ENCODE results near the gene SPATA20. TPM values are rescaled to one million over a fixed set of nuclear protein-coding genes. Genes with fewer than 3 reads are reported as not detected.

The SPATA20 gene
- total and polyA plus RNA-seq, 2 donors from 2014 or later, result 52.7 to 60.4 TPM

- DNase-seq (no peak), FAIRE-seq (no peak)
- peak overlapping the region; percentile 89 to 91 for H3K27ac ChIP-seq (ENCODE audit: low read depth in 2 of 2, low read length in 2 of 2)
These were observed 13.8 kb upstream of the SPATA20 start for GRCh38 chr17:50533185-50533584.

GRCh38 chr17:50533720-50534148, 13.2 kb upstream of the SPATA20 start:
- DNase-seq, result peak; percentile 79 to 86 (median 80)

More at GRCh38 chr17:50533185-50533584, 13.8 kb upstream of the SPATA20 start:
- Histone ChIP-seq H3K36me3 (ENCODE audit: control insufficient read depth in 2 of 3, insufficient read depth in 3 of 3, low read length in 3 of 3) (peaks cover 0 to 3% (median 0%) of the 10 kb centered on the region in 3 donors), H3K4me3 (ENCODE audit: low read length in 3 of 3) (peak overlapping the region; percentile 56 to 69 (median 65)), H3K9ac (ENCODE audit: low read length in 3 of 3) (peak overlapping the region; percentile 15 to 91 (median 65)), H3K27me3 (ENCODE audit: control insufficient read depth, insufficient read depth, low read length) (no peaks in the 10 kb centered on the region), H3K9me3 (ENCODE audit: control insufficient read depth in 2 of 3, insufficient read depth in 1 of 3, low read length in 3 of 3) (no peaks in the 10 kb centered on the region), H3K4me1 (ENCODE audit: control insufficient read depth in 2 of 3, insufficient read depth in 2 of 3, low read depth in 1 of 3, low read length in 3 of 3) (peaks cover 0 to 35% (median 9%) of the 10 kb centered on the region in 3 donors)
- intact Hi-C loops (cut with DNase I), result no loop called here
- no peak for TF ChIP-seq CTCF (IDR thresholded peaks at IDR 0.05; ENCODE audit: borderline replicate concordance, extremely low read depth, insufficient read depth)

GRCh38 chr17:50534222-50534978, 12.6 kb upstream of the SPATA20 start:
- Histone ChIP-seq H3K27ac (ENCODE audit: low read depth in 2 of 2, low read length in 2 of 2) (peak overlapping the region; percentile 89 to 91), H3K4me3 (ENCODE audit: low read length in 3 of 3) (peak overlapping the region in 2 of 3 donors; percentile 65 to 69), H3K9me3 (ENCODE audit: control insufficient read depth in 2 of 3, insufficient read depth in 1 of 3, low read length in 3 of 3) (no peaks in the 10 kb centered on the region), H3K9ac (ENCODE audit: low read length in 3 of 3) (peak overlapping the region in 2 of 3 donors; percentile 62 to 91), H3K4me1 (ENCODE audit: control insufficient read depth in 2 of 3, insufficient read depth in 2 of 3, low read depth in 1 of 3, low read length in 3 of 3) (peaks cover 0 to 43% (median 9%) of the 10 kb centered on the region in 3 donors), H3K27me3 (ENCODE audit: control insufficient read depth, insufficient read depth, low read length) (no peaks in the 10 kb centered on the region), H3K36me3 (ENCODE audit: control insufficient read depth in 2 of 3, insufficient read depth in 3 of 3, low read length in 3 of 3) (peaks cover 0 to 5% (median 2%) of the 10 kb centered on the region in 3 donors)
- TF ChIP-seq CTCF (IDR thresholded peaks at IDR 0.05; ENCODE audit: borderline replicate concordance, extremely low read depth, insufficient read depth), result peak; percentile 16
- intact Hi-C loops (cut with DNase I), result no loop called here
- DNase-seq, result peak; percentile 63 to 91 (median 81)
- FAIRE-seq, result no peak

More at GRCh38 chr17:50533720-50534148, 13.2 kb upstream of the SPATA20 start:
- no peaks in the 10 kb centered on the region for H3K9me3 ChIP-seq (ENCODE audit: control insufficient read depth in 2 of 3, insufficient read depth in 1 of 3, low read length in 3 of 3)
- no peak for FAIRE-seq
- TF ChIP-seq CTCF (IDR thresholded peaks at IDR 0.05; ENCODE audit: borderline replicate concordance, extremely low read depth, insufficient read depth), result no peak
- intact Hi-C loops (cut with DNase I), result no loop called here
- H3K4me1 ChIP-seq (ENCODE audit: control insufficient read depth in 2 of 3, insufficient read depth in 2 of 3, low read depth in 1 of 3, low read length in 3 of 3), result peaks cover 0 to 39% (median 9%) of the 10 kb centered on the region in 3 donors
- peaks cover 0 to 5% (median 0%) of the 10 kb centered on the region in 3 donors for H3K36me3 ChIP-seq (ENCODE audit: control insufficient read depth in 2 of 3, insufficient read depth in 3 of 3, low read length in 3 of 3)
- peak overlapping the region; percentile 56 to 69 (median 65) for H3K4me3 ChIP-seq (ENCODE audit: low read length in 3 of 3)
- peak overlapping the region; percentile 15 to 91 (median 46) for H3K9ac ChIP-seq (ENCODE audit: low read length in 3 of 3)
- H3K27ac ChIP-seq (ENCODE audit: low read depth in 2 of 2, low read length in 2 of 2), result peak overlapping the region; percentile 89 to 91
- H3K27me3 ChIP-seq (ENCODE audit: control insufficient read depth, insufficient read depth, low read length), result no peaks in the 10 kb centered on the region
